ENCODE measurements around the gene CNIH3.

The CNIH3 gene

DNA sequence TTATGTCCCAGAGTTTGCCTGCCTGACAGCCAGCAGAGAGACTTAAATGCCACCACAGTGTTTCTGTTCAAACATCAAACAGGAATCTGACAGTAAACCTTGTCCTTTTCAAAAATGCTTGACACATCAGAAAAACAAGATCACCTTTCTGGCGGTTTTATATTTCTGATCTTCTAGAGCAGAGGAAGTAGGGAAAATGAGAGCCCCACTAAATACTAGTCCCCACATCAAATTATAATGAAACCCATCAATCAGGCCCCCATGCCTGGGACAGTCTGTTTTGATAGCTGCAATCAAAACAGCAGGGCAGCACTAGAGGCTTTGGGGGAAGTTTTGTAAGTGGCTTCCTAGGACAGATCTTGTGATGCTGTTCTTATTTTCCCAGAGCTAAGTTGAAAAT lies 129.3 kb downstream of the CNIH3 start:
- DNase-seq (ENCODE audit: low spot score), result no peak

DNA sequence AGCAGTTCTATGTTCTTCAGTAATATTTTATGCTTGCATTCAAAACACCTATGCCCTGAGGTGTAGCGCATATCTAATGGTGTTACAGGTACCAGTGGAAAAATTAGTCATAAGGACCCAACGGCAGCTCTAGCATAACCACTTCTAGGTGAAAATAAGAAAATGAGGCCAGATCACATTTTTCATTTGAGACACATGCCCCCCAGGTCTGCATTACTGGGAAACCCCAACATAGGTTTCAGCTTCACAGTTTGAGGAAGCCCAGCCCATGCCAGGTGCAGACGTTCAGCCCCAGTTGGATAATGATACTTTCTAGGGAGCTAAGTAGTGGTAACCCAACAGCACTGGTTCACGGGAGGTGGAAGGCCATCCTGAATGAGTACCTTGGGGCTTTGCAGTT lies 129.8 kb downstream of the CNIH3 start:
- DNase-seq (ENCODE audit: low spot score), result no peak

DNA sequence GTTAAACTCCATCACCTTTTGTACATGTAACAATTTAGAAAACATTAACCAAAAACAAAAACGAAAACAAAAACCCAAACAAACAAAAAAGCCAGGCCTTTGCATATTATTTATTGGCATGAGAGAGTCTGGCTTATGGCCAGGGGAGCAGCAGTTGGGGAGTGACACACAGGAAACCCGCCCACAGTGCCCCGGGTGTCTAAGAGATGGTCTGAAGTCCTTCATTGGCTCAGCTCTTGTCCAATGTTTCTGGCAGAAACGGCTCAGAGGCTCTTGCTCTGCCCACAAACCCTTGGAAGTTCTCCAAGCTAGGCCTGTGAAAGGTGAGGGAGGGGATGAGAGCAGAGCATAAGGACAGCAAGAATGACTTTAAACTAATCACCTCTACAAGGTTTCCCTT lies 131.5 kb downstream of the CNIH3 start:
- DNase-seq (ENCODE audit: low spot score), result no peak

DNA sequence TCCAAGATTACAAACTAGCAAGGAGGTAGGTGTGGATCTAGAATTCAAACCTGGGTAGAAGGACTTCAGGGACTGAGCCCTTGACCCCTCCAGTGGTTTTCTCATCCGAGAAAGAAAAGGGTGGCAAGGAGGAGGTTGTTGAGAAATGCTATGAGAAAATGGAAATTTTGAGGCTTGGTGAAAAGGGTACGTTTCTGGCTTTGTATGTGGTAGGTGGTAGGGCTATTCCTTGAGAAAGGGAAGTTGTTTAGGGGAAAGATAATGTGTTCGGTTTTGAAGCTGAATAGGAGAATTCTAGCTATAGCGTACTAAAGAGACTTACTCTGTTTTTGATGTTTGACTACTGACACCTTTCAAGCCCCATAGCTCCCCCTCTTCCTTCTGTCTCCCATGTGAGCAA lies 133.8 kb downstream of the CNIH3 start:
- DNase-seq (ENCODE audit: low spot score), result no peak

DNA sequence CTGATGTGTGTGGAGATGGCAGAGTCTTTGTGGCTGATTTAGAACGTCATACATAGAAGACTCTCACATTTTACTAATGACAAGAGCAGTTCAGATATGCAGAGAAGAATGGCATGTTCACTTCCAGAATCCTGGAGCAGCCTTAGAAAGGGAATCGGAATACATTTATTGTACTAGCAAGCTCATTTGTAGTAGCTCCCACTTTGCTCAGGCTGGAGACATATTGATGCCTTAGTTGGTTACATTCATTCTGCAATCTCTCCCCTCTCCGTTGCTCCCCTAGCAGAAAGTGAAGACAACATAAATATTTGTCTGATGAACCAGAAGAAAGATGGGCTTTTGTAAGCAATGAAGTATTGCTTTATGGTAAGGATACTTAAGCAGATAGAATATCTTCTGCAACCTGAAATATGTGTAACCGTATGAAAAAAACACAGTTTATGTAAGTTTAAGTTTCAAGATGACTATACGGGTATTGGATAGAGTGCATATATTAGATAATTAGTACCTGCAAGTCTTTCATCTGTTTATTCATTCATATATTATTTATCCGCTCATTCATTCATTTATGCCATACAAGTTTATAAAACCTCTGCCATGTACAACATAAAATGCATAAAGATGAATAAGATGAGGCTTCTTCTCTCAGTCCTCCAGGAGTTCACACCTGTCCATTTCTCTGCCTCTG lies 135.7 kb downstream of the CNIH3 start:
- DNase-seq (ENCODE audit: low spot score), result no peak

DNA sequence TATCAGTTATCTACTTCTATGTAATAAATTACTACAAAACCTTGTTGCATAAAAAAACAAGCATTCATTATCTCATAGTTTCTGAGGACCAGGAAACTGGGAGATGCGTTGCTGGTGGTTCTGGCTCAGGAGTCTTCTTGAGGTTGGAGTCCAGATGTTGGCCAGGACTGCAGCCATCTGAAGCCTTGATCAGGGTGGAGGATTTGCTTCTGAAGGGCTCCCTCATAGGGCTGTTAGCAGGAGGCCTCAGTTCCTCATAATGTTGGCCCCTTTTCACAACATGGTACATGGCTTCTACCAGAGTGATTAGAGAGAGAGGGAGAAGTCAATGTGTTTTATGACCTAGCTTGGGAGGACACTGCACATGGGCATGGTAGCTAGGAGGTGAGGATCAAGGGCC lies 137.4 kb downstream of the CNIH3 start:
- no peak for DNase-seq (ENCODE audit: low spot score)

DNA sequence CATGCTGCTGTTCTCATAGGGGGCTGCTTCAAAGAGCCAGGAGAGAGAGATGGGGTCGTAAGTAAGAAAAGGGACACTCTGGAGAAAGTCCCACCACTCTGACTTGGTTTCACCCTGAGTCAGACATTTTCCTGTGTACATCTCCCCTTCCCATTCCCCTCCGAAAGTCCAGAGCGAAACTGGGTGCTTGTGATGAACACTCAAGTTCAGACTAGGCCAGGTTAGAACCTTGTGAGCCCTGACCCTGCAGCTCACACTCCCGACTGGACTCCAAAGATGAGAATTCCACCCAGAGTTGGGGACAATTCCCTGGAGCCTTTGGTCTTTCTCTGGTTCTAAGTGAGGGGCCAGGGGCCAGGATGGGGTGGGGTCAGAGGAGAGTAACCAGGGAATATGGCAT lies 139.5 kb downstream of the CNIH3 start:
- no peak for DNase-seq (ENCODE audit: low spot score)

DNA sequence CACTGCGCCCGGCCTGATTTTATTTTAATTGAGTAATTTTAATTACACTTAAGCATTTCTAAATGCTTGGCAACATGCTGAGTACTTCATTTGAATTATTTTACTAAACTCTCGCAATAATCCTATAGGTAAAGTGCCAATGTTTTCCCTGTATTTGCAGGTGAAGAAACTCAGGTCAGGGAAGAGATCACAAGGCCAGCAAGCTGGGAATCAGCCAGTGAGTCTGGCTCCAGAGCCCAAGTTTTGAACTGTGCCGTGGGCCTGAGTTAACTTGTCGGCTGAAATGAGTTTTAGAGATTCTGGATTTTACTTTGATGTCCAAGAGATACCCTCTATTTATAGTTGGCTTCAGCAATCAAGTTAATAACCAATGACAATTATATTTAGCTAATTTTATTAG lies 141.4 kb downstream of the CNIH3 start:
- DNase-seq (ENCODE audit: low spot score), result no peak

DNA sequence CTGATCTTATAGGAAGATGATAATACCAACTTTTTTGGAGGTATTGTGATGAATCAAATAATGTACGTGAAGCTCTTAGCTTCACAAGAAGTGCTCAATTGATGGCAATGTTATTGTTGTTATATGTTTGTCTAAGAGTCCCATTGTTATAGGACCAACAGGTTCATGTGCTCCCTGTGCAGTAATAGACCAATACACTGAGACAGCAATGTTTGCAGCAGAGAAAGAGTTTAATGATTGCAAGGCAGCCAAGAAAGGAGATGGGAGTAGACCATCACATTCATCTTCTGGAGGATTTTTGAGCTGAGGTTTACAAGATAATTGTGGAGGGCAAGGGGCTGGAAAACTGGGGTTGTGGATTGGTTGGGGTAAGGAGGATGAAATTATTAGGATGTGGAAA lies 143.0 kb downstream of the CNIH3 start:
- DNase-seq (ENCODE audit: low spot score), result no peak

DNA sequence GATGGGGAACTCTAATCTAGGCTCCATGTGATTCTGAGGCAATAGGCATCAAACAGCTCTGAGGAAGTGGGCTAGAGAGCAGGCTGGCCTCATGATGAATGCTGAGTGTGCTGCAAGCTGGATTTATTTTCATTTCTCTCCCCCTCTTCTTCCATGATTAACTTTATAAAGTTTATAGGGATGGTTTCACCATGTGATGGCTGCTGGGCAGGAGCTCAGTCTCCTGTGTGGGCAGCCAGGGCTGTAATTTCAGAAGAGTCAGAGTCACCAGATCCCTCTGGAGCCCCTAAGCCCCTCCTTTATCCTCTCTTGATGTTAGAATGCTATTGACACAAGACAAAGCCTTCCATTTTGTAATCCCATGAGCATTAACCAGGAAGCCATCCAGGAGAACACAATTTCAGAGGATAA lies 143.6 kb downstream of the CNIH3 start:
- no peak for DNase-seq (ENCODE audit: low spot score)

DNA sequence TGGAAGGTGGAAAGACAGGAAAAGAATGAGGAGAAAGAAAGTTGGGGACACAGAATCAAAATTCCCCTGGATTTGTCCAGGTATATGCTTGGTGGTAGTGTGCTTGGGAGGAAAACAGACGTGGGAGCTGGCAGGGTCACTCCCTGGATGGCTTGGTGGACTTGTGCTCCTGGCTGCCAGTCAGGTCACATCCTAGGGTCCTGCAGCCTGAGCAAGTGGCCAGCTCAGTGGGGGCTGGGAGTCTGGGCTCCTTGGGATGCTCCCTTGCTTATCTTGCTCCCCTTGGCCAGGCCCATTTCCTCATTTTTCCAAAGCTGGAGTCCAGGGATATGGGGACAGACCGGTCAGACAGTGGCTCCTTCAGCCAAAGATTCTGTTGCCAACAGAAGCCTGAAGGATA lies 144.0 kb downstream of the CNIH3 start:
- DNase-seq (ENCODE audit: low spot score), result no peak

DNA sequence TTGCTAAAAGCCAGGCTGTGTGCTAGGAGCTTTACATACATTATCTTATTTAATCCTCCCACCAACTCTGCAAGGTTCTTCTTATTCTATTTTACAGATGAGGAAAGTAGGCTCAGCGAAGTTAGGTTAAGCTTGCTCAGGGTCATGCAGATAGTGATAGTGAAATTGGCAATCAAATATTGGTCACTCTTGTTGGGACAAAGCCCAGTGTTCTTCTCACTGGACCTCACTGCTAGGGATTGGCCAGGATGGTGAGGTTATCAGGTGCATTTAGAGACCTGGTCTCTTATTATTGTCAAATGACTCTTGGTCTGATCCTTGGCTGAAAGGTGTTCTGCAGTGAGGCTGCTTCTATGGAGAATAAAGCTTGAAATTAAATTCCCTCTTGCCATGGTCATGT lies 145.1 kb downstream of the CNIH3 start:
- DNase-seq (ENCODE audit: low spot score), result no peak

DNA sequence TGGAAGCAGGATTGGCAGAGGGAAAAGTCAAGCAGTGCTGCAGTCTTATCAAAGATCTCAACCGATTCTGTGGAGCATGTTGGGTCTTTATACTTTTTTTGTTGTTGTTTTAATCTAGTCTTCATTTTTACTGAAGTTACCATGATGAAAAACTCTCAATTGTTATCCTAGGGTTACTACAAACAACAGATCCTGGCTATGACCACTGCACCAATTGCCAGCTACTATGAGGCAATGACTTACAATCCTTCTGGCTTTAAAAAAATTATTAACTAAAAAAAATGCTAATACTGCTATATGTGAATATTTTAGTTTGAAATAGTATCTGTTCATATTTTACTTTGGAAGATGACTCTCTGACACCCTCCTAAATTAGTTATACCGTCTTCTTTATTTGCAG lies 145.9 kb downstream of the CNIH3 start:
- no peak for DNase-seq (ENCODE audit: low spot score)

DNA sequence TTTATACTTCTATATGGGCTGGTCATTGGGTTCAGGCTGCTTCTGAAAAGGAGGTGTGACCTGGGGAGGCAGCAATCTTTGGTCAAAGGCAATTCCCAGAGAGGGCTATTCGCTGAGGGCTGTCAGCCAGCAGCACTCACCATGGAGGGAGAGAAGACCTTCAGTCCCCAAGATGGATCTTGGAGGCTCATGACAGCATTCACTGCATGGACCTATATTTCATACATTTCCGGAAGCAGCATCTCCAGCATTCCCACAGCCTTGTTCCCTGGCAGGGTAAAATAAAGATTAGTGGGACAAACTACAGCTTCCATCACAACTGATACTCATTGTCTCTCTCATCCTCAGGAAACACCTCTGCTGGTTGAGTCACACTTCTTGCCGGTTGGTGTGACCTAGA lies 146.6 kb downstream of the CNIH3 start:
- DNase-seq (ENCODE audit: low spot score), result no peak

DNA sequence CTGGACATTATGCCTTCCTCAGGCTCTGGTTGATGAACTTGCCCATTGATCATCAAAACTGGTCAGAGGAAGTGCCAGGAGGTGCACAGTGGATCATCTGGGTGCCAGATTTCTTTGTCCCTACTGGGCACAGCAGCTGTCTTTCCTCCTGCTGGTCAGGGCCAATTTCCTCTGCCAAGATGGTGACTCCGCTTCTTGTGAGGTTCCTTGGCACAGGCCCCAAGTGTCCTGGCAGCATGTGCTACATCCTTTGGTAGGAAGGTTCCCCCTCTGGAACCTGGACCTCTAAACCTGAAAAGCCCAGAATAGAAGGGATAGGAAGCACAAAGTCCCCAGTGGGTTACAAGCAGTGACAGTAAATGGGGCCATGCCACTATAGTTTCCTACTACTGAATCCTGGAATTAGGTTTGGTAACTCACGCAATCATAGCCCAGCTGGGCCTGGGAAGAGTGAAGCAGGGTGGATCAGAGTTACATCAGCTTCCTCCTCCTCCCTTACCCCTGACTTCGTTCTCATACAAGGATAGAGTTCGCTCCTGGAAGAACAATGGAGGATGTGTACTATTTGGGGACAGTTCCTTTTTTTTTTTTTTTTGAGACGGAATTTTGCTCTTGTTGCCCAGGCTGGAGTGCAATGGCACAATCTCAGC lies 147.1 kb downstream of the CNIH3 start:
- DNase-seq (ENCODE audit: low spot score), result no peak

DNA sequence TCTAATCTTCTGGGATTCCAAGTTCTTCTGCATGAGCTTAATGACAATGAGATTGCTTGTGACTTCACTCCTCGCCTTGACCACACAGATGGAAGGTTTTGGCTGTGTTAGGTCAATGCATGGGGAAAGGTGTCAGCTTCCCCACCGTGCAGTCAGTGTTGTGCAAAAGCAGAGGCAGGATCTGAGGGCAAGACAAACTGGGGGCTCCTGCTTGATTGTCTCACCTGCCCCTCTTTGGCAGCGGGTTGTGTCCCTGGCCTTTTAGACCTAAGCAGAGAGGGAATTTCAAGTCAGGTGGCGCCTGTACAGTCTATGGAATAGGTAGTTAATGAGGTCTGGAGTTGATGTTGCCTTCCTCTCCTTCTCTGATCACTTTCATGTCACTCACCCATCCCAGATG lies 150.1 kb downstream of the CNIH3 start:
- no peak for DNase-seq (ENCODE audit: low spot score)

DNA sequence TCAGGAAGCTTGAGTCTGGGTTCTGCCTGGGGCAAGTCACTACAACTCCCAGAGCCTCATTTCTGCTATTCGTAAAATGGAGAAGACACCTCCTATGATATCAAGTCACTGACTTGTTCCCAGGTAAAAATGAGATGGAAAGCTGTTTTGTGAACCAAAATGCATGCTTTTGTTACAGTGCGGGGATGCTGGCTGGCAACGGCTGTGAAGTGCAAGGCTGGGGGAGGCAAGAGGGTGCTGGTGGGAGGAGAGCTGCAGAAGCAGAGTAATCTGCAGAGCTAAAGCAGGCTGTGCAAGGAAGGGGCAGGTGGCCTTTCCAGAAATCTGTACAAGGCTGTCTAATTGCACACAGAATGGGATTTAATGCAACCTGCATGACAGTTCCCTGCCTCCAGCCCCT lies 150.9 kb downstream of the CNIH3 start:
- no peak for DNase-seq (ENCODE audit: low spot score)

DNA sequence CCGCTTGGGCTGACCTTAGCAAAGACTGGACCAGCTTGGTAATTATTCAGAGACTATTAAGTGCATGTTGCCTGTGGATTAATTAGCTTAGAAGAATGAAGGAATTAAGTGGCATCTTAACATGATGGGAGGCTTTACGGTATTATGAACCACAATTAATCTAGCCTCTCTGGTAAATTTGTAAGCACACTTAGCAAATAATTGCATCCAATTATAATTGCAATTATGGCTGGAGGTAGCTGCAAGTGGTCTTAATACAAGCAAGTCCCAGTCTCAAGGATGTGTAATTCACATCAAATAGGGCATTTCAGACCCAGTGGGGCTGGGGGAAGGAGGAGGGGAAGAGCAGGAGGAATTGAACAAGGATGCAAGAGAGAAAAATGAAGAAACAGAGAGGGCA lies 151.6 kb downstream of the CNIH3 start:
- no peak for DNase-seq (ENCODE audit: low spot score)

DNA sequence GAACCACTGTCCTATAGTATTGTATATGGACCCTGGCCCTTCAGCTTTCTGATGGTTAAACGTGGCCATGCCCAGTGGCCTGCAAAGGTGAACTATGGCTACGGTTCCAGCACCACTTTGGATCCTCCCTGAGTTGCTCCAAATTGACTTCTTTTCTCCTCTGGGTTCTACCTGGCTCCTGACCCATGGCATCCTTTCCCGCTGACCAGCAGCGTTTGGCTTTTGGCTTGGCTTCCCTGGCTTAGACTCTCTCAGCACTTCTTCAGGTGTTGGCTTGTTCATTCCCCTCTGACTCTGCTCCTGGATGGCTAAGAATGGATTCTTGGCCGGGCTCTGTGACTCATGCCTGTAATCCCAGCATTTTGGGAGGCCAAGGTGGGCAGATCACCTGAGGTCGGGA lies 152.9 kb downstream of the CNIH3 start:
- no peak for DNase-seq (ENCODE audit: low spot score)

DNA sequence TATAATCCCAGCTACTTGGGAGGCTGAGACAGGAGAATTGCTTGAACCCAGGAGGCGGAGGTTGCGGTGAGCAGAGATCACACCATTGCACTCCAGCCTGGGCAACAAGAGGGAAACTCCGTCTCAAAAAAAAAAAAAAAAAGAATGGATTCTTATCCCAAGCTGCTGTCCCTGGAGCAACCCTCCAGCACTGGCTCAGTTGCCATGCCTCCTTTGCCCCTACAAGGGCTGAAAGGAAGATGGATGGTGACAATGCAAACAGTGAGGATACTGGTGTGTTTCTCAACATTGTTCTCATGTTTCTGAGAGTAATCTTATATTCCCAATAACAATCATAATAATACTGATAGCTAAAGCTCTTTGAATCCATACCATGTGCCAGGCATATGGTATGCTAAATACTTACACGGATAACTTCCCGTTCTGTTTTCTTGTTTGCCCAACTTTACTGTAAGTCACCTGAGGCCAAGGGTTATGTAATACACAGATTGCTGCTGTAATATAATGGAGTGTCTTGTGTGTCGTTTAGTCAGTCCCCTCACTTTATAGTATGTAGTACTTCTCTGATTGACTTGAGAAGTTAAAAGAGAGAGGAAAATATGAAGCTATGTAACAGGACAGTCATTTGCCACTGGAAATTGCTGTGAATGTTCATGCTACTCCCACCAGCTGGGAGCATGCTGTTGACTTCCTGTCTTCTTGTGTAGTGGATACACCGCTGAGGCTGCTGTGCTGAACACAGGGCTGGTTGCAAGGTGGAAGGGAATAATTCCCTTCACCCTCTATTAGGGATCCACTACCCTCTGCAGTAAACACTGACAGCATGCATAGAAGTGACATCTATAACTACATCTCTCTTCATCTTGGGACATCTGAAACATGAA lies 153.6 kb downstream of the CNIH3 start:
- no peak for DNase-seq (ENCODE audit: low spot score)

DNA sequence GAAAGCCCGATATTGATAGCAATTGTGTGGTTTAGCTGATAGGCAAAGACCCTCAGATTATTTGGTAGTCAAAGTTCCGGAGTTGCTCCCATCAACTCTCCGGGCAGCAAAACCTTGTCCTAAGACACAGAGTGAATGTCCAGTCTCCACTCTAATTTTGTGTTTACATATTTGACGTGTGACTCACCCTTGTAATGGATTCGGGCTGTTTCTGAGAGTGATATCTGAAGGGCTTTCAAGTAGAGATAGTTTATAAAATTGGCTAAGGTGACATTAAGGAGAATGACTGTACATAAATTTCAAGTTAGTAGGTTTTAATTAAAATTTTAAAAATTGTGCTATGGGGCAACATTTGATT lies 154.2 kb downstream of the CNIH3 start:
- no peak for DNase-seq (ENCODE audit: low spot score)

DNA sequence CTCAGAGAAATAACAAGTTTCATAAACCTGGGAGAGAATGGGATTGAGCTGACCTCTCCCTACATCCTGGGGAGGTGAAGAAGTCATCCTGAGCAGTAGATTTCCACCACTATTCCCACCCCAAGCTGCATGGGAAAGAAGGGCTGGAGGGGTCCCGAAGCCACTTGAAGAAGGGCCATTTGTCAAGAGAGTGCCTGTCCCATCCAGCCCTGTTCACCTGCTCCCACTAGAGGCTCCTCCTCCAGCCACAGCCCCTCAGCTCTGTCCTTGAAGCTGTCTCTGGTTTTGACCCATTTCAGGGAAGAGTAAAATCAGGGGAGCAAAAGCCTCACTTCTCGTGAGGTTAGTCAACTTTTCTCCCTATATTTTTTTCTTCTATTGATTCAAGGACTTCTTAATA lies 157.5 kb downstream of the CNIH3 start:
- DNase-seq (ENCODE audit: low spot score), result no peak

DNA sequence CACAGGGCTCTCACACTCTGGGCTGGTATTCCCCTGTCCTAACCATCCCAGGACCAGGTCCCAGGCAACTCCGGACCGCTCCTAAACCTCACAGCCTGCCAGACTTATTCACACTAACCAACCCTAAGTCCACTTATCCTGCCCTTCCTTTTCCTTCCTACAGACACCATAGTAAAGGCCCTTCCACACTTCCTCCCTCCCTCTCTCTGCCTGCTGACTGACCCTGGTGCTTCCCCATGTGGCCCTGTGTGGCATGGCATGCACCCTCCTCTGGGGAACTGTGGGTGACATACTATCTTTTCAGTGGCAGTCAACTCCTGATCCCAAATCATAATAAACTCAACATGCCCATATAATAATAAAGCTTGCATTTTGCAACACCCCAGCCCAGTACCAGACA lies 158.3 kb downstream of the CNIH3 start:
- no peak for DNase-seq (ENCODE audit: low spot score)

Measured in globus pallidus (tissue), 1 donor.